ENCODE data around the gene STX16.
"Not testable (repeated sequence)": the region's sequence is repeated elsewhere in the genome, so short reads cannot be mapped to it uniquely, and the experiment has no call there.

The STX16 gene

GRCh38 chr20:58637466-58638213 is 13.4 kb upstream of the STX16 start:
- no peak for DNase-seq

DNA sequence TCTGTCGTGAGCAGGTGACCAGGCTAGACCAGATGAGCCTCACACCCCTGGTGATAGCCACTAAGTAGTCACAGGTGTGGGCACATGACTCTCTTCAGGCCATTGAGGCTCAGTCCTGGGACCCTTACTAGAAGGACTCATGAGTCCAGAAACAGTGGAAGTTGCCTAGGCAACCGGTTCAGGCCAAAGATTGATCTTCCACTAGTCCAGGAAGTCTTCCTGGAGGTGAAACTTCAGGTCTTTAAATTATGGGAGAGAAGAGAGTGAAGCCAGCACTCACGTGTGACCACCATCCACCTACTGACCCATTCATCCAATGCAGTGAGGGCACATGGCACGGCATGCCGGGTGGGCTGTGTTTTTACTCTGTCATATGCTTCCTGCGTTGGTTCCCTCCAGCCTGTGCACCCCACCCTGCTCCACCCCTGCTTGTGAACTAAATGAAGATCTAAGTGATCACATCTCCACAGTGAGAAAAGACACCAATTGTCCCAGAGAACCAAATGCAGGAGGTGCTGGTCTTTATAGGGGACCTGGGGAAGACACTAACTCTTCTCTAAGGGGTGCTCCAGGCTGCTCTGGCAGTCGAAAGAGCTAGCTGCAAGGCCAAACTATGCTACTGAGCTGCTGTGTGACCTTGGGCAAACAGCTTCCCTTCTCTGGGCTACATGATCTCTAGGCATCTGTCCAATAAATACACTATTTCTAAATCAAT is 12.5 kb upstream of the STX16 start:
- DNase-seq: no peak

DNA sequence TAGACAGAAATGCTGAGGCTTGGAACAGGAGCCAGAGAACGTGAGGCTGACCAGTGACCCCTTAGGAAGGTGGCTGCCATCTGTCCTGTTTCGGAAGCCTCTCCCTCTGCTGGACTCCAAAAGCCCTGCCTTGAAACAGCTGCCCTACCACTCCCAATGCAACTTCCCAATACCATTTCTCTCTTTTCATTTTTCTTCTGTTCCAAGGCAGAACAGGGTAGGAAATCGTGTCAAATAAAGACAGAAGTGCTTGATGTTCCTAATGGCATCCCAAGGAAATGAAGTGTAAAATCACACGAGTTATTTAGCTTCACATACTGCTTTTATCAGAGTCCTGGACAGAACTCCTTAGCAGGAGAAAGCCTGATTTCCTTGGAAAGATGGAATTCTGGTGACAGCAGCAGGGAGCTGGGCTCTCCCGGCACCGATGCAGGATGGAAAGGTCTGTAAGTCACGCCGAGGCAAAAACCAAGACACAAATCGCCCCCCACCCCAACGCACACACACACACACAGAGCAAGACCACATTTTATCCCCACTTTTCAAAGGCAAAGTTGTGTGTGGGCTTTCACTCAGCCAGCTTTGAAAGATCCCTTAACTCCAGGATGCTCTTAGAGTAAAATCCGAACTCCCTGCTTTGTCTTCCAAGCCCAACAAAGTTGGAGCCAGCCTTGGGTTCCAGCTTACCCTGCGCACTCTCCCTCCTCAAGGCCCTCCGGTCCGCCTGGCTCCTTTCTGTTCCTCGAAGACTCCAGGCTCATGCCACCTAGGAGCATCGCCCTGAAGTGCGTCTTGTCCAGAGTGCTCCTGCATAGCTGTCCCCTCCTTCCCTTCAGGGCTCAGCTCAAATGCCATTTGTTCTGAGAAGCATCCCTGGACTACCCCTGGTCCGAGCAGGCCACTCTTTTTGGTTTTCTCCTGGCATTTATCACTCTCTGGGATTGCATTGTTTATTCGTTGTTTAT is 11.6 kb upstream of the STX16 start:
- no peak for DNase-seq

DNA sequence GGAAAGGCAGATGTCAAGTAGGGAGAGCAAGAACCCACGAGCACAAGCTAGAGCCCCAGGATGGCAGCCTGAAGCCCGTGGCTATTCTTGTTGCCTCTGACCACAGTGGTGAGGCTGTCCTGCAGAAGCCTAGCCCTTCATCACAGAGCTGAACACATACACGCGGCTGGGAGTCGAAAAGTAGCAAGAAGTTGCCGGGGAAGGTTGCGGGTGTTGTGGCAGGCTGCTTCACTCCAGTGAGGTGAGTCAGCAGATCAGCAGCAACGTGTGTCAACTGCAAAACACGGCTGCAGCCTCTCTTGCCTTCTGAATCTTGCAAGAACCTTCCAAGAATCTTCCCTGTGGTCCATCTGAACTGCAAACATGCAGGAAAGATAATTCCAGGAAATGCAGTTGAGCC is 10.6 kb upstream of the STX16 start:
- no peak for DNase-seq

- DNase-seq: no peak
These were observed 8.6 kb upstream of the STX16 start for GRCh38 chr20:58642441-58642840.

- not testable (repeated sequence) for DNase-seq
These were observed 8.2 kb upstream of the STX16 start for GRCh38 chr20:58642896-58643295.

DNA sequence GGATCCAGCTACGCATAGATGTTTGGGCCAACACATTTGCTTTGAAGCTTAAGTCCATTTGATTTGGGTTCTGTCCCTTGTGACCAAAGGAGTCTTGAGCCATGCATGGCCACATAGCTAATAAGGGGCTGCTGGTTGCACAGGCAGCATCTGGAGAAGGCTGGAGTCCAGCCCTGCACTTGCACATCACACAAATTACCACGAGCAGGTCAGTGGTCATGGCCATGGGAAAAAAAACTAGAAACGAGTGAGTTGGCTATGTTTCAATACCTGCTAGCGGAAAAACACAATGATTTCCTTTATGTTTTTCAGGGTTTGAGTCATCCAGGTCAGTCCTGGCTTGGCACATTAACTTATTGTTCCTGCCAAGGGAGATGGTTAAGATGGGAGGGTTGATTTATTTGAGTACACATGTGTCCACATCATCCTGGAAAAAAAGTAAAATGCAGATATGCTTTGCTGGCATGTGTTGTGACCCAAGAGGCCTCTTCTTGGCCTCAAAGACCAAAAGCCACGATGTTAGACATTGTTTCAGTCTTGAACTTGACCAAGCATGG is 5.6 kb upstream of the STX16 start:
- DNase-seq: no peak

GRCh38 chr20:58646257-58646656 is 4.8 kb upstream of the STX16 start:
- no peak for DNase-seq

- DNase-seq: no peak
These were observed 4.4 kb upstream of the STX16 start for GRCh38 chr20:58646703-58647102.

GRCh38 chr20:58647162-58647795 is 3.8 kb upstream of the STX16 start:
- DNase-seq: no peak

DNA sequence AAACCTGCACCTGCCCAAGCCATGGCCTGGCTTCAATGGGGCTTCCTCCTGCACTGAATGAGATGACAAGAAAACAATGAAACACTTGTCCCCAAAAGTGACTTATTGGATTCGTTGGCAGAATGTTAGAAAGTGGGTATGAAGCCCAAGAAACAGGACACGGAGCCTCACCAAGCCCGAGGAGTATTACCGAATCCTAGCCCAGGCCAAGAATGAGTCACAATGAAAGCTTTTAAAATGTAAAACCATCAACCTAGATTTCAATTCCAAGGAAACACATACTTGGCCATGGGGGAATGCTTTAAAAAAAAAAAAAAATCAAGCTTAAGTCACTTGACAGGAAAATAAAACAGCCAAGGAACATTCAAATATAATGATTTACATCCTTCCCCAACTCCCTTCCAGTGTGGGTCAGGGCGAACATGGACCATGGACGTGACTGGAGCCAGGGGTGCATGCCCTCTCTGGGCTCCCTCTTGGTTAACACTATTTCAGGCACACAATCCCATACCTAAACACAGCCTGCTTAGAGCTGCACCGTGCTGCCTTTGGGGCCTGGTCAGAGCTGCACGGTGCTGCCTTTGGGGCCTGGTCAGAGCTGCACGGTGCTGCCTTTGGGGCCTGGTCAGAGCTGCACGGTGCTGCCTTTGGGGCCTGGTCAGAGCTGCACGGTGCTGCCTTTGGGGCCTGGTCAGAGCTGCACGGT is 3.1 kb upstream of the STX16 start:
- DNase-seq: no peak

DNA sequence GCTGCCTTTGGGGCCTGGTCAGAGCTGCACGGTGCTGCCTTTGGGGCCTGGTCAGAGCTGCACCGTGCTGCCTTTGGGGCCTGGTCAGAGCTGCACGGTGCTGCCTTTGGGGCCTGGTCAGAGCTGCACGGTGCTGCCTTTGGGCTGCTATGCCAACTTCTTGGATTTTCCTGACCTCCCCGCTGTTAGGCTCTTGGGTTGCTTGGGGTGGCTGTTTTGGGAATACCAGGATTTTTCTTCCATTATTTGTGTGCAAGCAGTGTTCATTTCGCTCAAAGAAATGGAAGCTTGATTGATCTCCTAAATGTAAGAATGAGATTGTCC is 2.6 kb upstream of the STX16 start:
- not testable (repeated sequence) for DNase-seq

DNA sequence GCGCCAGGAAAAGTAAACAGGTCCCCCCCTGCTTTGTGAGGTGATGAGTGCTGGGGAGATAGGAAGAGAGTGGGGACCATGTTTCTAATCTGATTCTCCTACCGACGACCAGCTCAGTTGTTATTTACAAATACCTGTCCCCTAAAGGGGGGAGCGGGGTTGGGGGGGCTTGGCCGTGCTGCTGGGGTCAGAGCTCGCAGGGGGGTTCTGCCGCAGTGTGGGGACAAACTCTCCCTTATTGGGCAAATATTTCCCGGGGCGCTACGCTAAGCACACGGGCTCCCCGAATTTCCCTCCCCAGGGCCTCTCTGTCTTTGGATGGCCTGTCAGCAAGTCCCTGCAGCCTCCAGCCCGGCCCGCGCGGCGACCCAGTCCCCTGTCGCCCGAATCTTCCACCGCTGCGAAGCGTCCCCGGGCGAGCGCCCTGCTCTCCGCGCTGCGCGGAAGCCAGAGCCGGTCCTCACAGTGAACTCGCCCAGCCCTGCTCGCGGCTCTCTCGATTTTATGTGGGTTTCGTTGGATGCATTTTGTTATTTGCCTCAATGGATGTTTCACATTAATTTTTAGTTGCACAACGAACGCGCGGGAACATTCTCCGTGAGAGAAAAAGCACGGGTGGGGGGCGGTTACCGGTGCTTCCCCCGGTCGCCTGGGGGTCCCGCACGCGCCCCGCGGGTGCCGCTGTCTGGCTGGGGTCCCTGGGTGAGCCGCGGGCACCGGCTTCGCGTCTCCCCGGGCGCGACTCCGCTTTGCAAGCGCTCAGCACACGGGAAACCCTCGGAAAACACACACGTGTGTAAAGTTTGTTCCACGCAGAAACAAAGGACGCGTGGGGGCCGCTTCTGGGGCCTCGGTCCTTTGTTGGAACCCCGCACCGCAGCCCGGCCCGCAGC is 1.5 kb upstream of the STX16 start:
- DNase-seq: peak; percentile 17

DNA sequence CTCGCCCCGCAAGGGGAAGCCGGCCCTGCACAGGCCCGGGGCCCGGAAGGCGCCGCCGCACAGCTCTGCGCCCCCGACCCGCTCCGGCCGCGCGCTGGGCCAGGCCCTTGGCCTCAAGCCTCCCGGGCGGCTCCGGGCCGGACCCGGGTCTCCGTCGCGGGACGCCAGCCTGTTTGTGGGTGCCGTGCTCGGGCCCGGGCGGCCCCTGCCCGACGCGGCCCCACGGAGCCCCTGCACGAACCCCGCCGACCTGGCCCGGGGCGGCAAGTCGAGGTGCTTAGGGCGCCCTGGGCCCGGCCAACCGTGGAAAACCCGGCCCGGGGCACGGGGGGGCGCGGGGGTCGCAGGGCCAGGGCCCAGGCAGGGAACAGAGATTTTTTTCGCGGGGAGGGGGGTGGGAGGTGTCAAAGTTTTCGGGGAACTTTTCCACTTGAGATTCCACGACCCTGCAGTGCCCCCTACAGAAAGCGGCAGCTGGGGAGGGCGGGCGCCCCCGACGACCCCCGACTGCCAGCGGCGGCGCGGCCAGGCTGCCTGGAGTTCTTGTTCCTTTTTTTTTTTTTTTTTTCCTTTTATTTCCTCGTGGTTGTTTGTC is 805 bp upstream of the STX16 start:
- DNase-seq: peak; percentile 26

DNA sequence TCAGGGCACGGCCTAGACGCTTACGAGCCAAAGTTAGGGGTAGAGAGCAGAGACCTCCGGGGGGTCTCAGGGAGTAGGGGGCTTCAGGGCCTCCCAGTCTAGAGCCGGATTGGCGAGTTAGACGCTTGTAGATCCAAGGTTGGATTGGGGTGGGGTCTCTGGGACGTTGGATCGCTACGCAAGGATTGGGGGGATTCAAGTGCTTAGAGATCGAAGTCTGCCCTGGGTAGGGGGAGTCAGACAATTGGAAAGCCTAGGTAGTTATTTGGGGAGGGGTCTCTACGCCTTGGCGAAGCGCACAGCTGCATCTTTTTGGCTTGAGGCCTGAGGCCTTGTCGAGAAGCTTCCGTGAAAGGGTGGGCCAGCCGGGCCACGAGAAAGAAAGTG is 469 bp downstream of the STX16 start:
- no peak for DNase-seq

DNA sequence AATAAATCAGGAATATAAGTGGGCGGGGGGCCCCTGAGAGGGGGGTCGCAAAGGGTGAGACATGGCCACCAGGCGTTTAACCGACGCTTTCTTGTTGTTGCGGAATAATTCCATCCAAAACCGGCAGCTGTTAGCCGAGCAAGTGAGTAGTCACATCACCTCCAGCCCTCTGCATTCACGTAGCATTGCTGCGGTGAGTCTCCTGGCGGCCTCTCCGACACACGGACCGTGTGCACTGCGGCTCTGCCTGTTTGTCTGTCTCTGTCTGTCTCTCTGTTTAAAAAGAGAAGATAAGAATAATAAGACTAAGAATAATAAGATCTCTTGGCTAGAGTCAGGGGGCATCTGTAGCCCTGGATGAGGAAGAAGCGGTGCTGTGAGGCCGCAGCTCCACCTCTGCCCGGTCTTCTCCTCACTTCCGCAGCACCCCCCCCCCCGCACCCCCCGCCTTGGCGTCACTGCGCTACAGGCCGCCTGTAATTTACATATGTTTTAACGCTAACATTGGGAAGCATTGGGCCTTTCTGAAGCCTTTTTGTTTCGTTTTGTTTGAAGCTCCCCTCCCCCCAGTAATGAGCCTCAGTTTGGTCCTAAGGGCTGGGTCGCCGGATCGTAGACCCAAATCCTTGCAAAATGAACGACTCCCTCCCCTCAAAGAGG is 993 bp downstream of the STX16 start:
- peak; percentile 58 for DNase-seq

GRCh38 chr20:58652606-58653294 is 1.7 kb downstream of the STX16 start:
- DNase-seq: no peak

GRCh38 chr20:58654337-58654736 is 3.3 kb downstream of the STX16 start:
- no peak for DNase-seq

DNA sequence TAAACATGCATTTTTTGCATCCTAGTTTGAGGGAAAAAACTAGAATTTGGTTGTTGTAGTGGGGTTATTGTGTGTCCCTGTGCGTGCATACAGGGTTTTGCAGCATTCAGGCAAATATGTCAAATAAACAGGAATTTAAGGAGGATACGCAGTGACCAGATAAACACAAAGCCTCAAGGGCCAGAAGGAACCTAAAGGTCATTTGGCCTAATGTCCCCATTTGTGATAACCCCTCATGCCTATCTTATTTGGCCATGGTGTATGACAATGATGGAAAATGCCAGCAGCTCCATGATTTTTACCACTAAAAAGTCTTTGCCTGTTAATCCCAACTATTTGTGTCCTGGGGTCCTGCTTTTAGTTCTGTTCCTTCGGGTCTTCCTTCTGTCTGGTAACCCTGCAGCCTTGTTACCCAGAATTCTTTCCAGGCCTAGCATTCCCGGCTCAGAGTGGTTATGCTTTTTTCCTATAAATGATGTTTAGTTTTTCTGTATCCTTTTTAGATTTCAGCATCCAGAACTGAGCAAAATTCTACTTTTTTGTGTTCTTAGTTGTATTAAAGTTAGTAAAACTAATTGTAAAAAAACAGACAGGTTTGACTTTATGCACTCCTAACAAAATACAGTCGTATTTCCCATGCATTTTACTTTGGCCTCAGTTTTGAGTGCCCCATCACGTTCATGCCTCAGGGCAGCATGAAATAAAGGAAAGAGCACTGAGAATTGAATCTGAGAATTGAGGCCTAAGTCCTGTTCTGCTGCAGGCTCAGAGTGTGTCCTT is 4.4 kb downstream of the STX16 start:
- no peak for DNase-seq

Data from activated CD4-positive, alpha-beta T cell treated with anti-CD3 and anti-CD28 coated beads for 1 hour (primary cell).